Measurements from ENCODE around the gene PLAAT3.
"Not testable (repeated sequence)": the region's sequence is repeated elsewhere in the genome, so short reads cannot be mapped to it uniquely, and the experiment has no call there.

Gene PLAAT3

GRCh38 chr11:63564784-63565350, 49.4 kb downstream of the PLAAT3 start:
- DNase-seq, result no peak

GRCh38 chr11:63564056-63564774, 50.0 kb downstream of the PLAAT3 start:
- DNase-seq, result no peak

- DNase-seq, result no peak
Observed at GRCh38 chr11:63563201-63564055, 50.8 kb downstream of the PLAAT3 start, which contains the start of gene PLAAT2. Gene PLAAT2 (minus strand): TSS chr11:63563379. CDS start chr11:63563324, 55 bp downstream.

DNA sequence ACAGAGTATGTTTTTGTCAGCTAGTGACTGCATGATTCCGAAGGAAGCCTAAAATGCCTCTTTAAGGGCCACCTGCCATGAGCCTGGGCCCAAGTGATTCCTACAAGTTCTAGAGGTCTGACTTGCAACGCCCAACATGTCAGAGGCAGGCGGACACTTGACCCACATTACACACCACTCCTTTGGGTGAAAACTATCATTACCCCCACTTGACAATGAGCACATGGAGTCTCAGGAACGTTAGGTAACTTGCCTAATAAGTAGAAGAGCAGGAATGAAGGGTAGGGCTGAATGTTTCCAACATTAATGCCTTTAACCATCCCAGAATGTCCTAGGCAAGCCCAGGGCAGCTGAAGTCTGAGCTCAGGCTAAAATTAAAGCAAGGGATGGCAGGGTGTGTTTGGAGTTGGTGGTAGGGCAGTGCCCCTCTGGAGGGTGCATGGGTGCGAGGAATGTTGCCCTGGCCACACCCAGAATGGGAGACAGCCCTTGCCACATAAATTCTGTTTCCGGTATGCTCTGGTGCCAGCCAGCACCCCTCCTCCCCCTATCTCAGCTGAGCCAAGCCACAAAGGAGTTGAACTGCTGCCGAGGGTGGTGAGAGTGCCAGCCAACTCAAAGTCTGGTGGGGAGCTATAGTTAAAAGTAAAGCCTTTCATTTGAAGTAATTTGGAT, 53.6 kb downstream of the PLAAT3 start:
- DNase-seq, result no peak

- no peak for DNase-seq
Observed at GRCh38 chr11:63558459-63559157, 55.6 kb downstream of the PLAAT3 start.

- no peak for DNase-seq
Observed at GRCh38 chr11:63557570-63557969, 56.7 kb downstream of the PLAAT3 start.

GRCh38 chr11:63556404-63557013, 57.7 kb downstream of the PLAAT3 start:
- no peak for DNase-seq

DNA sequence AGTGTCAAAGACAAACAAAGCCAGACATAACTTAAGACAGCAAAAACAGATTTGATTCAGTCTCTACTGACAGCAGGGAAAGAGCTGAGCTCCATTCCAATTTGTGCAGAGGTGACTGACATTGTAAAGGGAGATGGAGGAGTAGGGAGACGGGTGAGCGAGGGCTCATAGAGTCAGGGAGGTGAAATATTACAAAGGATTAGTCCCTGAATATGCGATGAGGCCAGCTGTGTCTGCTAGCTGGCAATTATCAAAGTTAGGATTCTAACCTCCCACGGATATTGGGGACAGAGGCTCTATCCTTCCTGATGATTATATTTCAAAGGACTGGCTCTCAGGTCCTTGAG, 59.4 kb downstream of the PLAAT3 start:
- DNase-seq, result no peak

DNA sequence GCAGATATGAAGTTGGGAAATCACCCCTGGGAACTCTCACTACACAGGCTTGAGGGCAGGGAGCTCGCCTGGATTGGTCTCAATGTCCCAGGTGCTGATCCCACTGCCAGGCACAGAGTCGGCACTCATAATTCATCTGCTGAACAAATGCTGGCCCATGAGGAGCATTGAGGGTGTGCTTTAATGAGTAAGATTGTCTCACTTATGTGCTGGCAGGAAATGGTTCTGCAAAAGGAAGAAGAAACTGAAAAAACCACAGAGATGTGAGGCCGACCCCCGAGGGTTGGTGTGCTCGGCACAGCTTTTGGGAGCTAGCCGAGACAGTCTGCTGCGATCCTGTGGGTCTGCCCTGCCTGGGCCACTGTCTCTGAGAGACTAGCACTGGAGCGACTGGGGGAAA, 60.5 kb downstream of the PLAAT3 start:
- no peak for DNase-seq

GRCh38 chr11:63552921-63553320, 61.3 kb downstream of the PLAAT3 start:
- no peak for DNase-seq

GRCh38 chr11:63551889-63552266, 62.4 kb downstream of the PLAAT3 start:
- no peak for DNase-seq

DNA sequence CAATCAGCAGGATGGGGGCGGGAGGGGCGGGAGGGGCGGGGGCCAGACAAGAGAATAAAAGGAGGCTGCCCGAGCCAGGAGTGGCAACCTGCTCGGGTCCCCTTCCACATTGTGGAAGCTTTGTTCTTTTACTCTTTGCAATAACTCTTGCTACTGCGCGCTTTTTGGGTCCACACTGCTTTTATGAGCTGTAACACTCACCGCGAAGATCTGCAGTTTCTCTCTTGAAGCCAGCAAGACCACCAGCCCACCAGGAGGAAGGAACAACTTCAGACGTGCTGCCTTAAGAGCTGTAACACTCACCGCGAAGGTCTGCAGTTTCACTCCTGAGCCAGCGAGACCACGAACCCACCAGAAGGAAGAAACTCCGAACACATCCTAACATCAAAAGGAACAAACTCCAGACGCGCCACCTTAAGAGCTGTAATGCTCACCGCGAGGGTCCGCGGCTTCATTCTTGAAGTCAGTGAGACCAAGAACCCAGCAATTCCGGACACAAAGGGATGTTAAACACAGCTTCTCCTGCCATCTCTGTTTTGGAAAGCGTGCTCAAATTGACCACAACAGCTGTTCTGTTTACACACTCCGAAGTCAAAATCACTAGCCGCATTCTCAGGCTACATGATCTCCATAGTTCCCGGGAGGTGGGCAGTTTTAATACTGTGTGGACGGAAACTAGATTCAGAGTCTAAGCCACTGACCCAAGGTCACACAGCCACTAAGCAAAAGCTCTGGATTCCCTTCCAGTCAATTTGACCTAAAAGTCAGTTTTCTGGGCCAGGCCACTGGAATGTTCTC, 62.9 kb downstream of the PLAAT3 start:
- no peak for DNase-seq

- not testable (repeated sequence) for DNase-seq
Observed at GRCh38 chr11:63550156-63550700, 64.0 kb downstream of the PLAAT3 start.

GRCh38 chr11:63549411-63549810, 64.8 kb downstream of the PLAAT3 start:
- no peak for DNase-seq

GRCh38 chr11:63548178-63548577, 66.1 kb downstream of the PLAAT3 start:
- no peak for DNase-seq

- DNase-seq, result no peak
Observed at GRCh38 chr11:63547061-63547460, 67.2 kb downstream of the PLAAT3 start.

DNA sequence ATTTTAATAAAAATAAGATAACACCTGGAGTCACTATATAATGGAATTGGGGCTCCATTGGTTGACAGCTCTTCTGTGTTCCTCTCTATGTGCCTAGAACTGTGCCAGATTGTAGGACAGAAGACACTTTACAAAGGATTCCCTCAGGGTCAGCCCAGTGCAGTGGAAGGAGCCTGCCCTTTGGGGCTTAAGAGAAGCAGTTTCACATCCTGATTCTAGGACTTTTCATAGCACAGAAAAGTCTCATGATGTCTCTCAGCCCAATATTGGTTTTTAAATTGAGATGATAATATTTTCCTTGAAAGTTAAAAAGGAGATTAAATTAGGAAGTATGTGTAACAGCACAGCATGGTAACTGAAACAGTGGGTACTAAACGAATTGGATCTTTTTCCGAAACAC, 70.5 kb downstream of the PLAAT3 start:
- DNase-seq, result no peak

DNA sequence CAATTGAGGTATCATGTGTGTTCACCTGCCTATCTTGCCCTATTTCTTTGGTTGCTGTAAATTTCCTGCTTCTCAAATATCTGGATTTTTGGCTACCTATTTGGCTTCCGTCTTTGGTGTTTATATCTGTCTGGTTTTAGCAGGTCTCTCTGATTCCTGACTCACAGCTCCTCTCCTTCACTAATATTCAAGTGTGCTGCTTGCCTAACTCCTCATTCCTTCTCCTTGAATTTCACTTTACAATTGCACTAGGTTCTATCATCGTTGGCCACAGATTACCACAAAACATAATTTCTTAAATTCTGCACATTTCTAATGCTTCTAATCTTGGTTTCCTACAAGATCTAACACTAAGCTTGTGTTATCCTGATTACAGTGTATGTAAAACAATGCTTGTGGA, 71.7 kb downstream of the PLAAT3 start:
- not testable (repeated sequence) for DNase-seq

- no peak for DNase-seq
Observed at GRCh38 chr11:63537293-63538101, 76.7 kb downstream of the PLAAT3 start.

DNA sequence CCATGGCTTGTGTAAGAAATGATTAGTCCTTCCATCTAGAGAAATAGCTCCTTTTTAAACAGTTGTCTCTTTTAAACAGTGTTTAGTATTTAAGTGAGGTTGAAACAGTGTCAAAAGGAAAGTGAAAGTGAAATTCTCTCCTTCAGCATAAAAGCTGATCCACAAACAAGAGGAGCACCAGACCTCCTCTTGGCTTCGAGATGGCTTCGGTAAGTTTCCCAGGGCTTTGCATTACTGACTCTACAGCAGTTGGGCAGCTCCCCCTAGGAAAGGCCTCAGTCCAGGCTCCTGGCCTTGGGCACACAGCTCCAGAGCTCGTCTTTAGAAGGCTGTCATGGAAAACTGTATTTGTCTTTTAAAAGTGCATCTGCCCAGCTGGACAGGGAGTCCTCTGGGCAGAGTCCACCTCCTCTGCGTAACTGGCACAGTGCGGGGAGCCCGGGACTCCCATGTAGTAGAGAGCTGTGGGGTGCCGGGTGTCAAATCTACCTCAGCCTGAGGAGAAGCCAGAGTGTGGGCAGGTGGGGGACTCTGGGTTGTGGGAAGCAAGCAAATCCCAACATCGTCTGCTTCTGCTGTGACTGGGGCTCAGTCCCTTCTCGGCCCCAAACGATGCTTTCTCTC, 77.5 kb downstream of the PLAAT3 start, which contains the start of gene PLAAT4:
TSS of gene PLAAT4 (plus strand) at position 140 of the 624 bp plus-strand sequence. CDS start at position 201, 61 bp downstream.
- no peak for DNase-seq
